Activated naive CD4-positive, alpha-beta T cell treated with anti-CD3 and anti-CD28 coated beads for 36 hours (primary cell): ENCODE results near the gene G6PC1. TPM values are rescaled to one million over a fixed set of nuclear protein-coding genes. Genes with fewer than 3 reads are reported as not detected.
"Not testable (repeated sequence)": the region's sequence is repeated elsewhere in the genome, so short reads cannot be mapped to it uniquely, and the experiment has no call there.

Source experiments
- CTCF ChIA-PET: fragments of 350-600 bp; sonication (Branson Sonifier 250); formaldehyde crosslinking; loops from one replicate; lab custom pipeline; 2021; ENCODE audit warnings: antibody characterized with exemption; lab: Charles Lee
- DNase-seq: peaks from one replicate; pipeline ENCODE4 v3.0.0-alpha.2; 2020
- H3K27ac Mint-ChIP-seq: one replicate; pipeline ENCODE4 v1.8.0; 2021; ENCODE audit warnings: mild to moderate bottlenecking, mixed read lengths
- H3K27me3 Mint-ChIP-seq: one replicate; pipeline ENCODE4 v1.8.0; 2021; ENCODE audit warnings: low read depth, mixed read lengths
- H3K36me3 Mint-ChIP-seq: one replicate; pipeline ENCODE4 v1.8.0; 2021; ENCODE audit warnings: low read depth, mixed read lengths
- H3K4me1 Mint-ChIP-seq: one replicate; pipeline ENCODE4 v1.8.0; 2021; ENCODE audit warnings: low read depth, mixed read lengths
- H3K4me3 Mint-ChIP-seq: one replicate; pipeline ENCODE4 v1.8.0; 2021; ENCODE audit warnings: mild to moderate bottlenecking, moderate library complexity, mixed read lengths
- H3K9me3 Mint-ChIP-seq: one replicate; pipeline ENCODE4 v1.8.0; 2021; ENCODE audit warnings: mixed read lengths
- intact Hi-C: fragments of 100-400 bp; cut with micrococcal nuclease; formaldehyde crosslinking; loops from one replicate; pipeline ENCODE4 v1.15.1; 2023
- total RNA-seq, 2 experiments: library from RNA; stranded (reverse); gene quantifications; one replicate each; pipeline ENCODE4 v1.2.3, GENCODE V29; 2021

The G6PC1 gene
- total RNA-seq, 2 experiments from 2014 or later: not detected

DNA sequence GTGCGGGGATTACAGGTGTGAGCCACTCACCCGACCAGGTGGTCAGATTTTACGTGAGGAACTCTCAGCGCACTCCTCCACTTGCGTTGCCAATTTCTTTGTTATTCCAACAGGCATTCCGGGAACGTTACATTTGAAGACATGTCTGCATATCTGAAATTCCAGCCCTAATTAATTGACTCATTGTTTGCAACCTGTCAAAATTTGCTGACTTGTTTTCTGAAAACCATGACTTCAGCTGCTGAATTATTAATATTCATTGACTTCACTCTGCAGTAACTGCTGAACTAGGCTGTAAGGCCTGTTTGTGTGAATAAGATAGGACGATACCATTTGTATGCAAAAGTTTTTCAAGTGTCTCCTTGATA is 16.6 kb downstream of the G6PC1 start:
- Mint-ChIP-seq H3K27ac (no peak overlapping the region), H3K36me3 (no peaks in the 10 kb centered on the region), H3K9me3 (no peaks in the 10 kb centered on the region), H3K4me3 (no peak overlapping the region), H3K4me1 (no peaks in the 10 kb centered on the region), H3K27me3 (no peaks in the 10 kb centered on the region)
- CTCF ChIA-PET: no interaction called here
- intact Hi-C loops: no loop called here
- DNase-seq: no peak

DNA sequence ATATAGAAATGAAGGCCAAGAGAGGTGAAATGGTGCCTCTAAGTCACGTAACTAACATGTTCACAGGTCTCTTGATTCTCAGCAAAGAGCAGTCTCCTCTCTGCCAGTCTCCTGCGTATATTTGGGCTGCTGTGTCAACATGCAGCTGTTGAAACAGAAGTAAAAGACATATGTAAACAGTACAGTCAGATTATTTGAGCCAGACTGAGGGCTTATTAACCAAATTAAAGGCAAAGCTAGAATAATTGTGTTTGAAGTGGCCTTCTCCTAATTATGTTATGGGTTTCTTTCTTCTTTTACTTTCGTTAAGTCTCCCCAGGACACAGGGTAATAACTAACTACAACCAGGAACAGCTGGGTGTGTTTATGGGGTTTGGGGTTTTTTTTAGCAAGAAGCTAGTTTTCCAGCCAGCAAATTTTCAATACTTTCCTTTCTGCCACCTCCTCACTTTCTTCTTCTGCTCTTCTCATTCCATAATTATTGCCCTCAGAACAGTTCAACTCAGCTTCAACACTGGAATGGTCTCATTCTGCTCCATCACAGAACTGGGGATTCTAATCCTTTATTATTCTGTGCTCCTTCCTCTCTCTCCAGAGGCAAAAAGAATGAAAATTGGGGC is 18.4 kb downstream of the G6PC1 start:
- Mint-ChIP-seq H3K4me1 (no peaks in the 10 kb centered on the region), H3K27ac (no peak overlapping the region), H3K27me3 (no peaks in the 10 kb centered on the region), H3K4me3 (no peak overlapping the region), H3K36me3 (no peaks in the 10 kb centered on the region), H3K9me3 (no peaks in the 10 kb centered on the region)
- DNase-seq: no peak
- CTCF ChIA-PET: interaction anchor here (0.7 kb wide), 1 partner anchor 853 kb away, joined by 3 read pairs; no protein-coding TSS in a partner anchor
- intact Hi-C loops: no loop called here

DNA sequence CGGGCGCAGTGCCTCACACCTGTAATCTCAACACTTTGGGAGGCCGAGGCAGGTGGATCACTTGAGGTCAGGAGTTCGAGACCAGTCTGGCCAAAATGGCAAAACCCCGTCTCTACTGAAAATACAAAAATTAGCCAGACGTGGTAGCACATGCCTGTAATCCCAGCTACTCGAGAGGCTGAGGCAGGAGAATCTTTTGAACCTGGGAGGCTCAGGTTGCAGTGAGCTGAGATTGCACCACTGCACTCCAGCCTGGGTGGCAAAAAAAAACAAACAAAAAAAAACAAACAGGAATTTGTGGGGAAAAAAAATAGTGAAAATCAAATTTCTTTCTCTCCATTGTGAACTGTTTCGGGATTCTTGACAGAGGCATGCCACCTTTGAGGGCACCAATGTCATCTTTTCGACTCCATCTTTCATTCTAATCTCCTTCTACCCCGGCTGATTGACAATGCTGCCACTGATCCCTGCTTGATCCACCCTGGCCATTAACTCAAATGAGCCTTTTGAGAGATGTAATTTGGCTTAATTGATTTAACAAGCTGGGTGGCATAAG is 19.0 kb downstream of the G6PC1 start:
- H3K27me3 Mint-ChIP-seq, intact Hi-C loops, H3K27ac Mint-ChIP-seq, H3K36me3 Mint-ChIP-seq, H3K4me1 Mint-ChIP-seq, DNase-seq, H3K4me3 Mint-ChIP-seq, H3K9me3 Mint-ChIP-seq: not testable (repeated sequence)
- CTCF ChIA-PET: interaction anchor here (1.1 kb wide), 1 partner anchor 9 kb away, joined by 8 read pairs; no protein-coding TSS in a partner anchor

DNA sequence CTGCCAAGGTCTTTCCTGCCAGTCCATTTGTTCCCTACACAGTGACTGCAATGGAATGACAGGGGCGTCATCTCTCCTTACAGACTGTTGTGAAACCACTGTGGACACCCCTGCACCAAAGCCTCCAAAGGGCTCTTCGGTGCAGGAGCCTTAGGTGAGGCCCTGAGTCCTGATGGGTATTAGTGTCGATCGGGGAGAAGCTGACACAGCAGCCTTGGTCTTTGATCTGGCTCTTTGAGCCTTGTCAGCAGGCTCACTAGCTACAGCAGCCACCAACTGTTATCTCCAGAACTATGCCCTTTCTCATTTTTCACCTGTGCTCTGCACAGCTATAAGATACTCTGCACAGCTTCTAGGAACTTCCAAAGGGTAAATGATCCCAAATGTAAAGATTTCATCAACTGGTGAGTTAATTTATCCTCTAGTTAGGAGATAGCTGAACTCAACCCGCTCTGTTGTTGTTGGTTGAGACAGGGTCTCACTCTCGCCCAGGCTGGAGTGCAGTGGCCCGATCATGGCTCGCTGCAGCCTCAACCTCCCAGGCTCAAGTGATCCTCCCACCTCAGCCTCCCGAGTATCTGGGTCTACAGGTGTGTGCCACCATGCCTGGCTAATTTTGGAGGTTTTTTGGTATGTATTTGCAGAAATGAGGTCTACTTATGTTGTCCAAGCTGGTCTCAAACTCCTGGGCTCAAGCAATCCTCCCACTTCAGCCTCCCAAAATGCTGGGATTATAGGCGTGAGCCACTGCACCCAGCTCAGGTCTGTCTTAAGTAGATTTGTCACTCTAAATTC is 19.7 kb downstream of the G6PC1 start:
- DNase-seq: no peak
- no peaks in the 10 kb centered on the region for H3K36me3 Mint-ChIP-seq
- H3K27me3 Mint-ChIP-seq: no peaks in the 10 kb centered on the region
- CTCF ChIA-PET: interaction anchor here (1.1 kb wide), 1 partner anchor 9 kb away, joined by 8 read pairs; no protein-coding TSS in a partner anchor
- H3K4me1 Mint-ChIP-seq: no peaks in the 10 kb centered on the region
- H3K27ac Mint-ChIP-seq: no peak overlapping the region
- intact Hi-C loops: no loop called here
- no peaks in the 10 kb centered on the region for H3K9me3 Mint-ChIP-seq
- no peak overlapping the region for H3K4me3 Mint-ChIP-seq

DNA sequence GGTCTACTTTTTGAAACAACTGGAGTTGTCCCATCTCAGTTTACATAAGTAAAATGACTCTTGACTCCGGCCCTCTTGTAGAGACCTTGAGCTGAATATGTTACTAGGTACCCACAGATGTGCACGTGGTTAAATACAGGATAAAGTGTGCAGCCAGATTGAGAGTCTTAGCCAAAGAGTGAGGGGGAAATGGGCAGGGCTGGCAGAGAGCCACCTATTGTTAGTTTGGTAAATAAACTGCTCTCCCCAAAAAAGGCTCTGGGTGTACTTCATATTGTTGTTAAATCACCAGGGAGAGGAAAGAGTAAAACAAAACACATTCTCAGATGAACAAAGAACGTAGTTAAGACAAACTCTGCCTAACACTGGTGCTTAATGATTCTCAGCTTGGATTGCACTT is 20.3 kb downstream of the G6PC1 start:
- H3K27me3 Mint-ChIP-seq: no peaks in the 10 kb centered on the region
- H3K9me3 Mint-ChIP-seq: no peaks in the 10 kb centered on the region
- no peaks in the 10 kb centered on the region for H3K4me1 Mint-ChIP-seq
- no peaks in the 10 kb centered on the region for H3K36me3 Mint-ChIP-seq
- H3K27ac Mint-ChIP-seq: no peak overlapping the region
- intact Hi-C loops: no loop called here
- DNase-seq: no peak
- no peak overlapping the region for H3K4me3 Mint-ChIP-seq
- CTCF ChIA-PET: no interaction called here

DNA sequence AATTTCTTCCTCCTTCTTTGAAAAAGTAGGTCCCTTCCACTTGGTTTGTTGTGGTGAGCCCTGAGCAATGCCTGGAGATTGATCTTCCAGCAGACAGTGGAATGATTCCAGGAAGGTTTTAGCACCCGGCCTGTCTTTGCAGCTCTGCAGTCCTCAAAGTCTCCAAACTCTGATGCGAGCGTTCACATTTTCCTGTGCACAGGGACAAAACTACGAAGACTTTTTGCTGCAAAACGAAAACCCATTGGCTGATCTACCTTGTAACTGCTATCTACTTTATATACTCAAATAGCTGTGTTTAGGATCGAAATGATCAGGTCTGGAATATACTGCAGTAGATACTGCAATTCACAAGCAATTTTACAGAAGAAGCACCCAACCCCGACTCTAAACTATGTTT is 21.7 kb downstream of the G6PC1 start:
- DNase-seq: no peak
- intact Hi-C loops: no loop called here
- no peak overlapping the region for H3K27ac Mint-ChIP-seq
- H3K9me3 Mint-ChIP-seq: no peaks in the 10 kb centered on the region
- H3K4me3 Mint-ChIP-seq: no peak overlapping the region
- no peaks in the 10 kb centered on the region for H3K27me3 Mint-ChIP-seq
- H3K4me1 Mint-ChIP-seq: no peaks in the 10 kb centered on the region
- CTCF ChIA-PET: no interaction called here
- no peaks in the 10 kb centered on the region for H3K36me3 Mint-ChIP-seq

DNA sequence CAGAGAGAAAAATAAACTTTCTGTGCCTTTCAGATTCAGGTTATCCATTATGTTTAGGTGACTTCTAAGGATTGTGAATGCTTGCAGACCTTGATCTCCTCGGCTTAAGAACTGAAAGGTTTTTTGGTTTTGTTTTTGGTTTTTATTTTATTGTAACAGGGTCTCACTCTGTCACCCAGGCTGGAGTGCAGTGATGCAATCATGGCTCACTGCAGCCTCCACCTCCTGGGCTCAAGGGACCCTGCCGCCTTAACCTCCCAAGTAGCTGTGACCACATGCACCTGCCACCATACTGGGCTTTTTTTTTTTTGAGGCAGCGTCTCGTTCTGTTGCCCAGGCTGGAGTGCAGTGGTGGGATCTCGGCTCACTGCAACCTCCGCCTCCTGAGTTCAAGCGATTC is 22.9 kb downstream of the G6PC1 start:
- H3K9me3 Mint-ChIP-seq, H3K4me3 Mint-ChIP-seq, H3K4me1 Mint-ChIP-seq, intact Hi-C loops, H3K27me3 Mint-ChIP-seq, H3K27ac Mint-ChIP-seq, CTCF ChIA-PET, DNase-seq, H3K36me3 Mint-ChIP-seq: not testable (repeated sequence)

DNA sequence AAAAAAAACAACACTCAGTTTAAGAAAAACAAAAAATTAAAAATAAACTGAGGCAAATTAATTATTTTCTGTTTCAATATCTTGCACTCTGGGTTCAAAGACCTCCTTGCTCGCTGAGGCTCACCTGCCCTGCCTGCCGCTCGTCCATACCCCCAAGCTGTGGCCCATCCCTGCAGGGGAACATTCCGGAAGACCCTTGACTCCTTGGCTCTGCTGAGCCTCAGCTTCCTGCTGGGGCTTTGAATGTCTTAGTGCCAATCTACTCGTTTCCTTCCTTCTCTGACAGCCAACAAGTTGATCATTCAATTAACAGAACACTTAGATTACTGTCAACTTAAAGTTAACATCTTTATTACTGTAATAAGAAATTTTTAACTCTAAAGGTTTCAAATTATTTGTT is 24.3 kb downstream of the G6PC1 start:
- Mint-ChIP-seq H3K27ac (no peak overlapping the region), H3K27me3 (no peaks in the 10 kb centered on the region), H3K36me3 (no peaks in the 10 kb centered on the region), H3K4me3 (no peak overlapping the region), H3K4me1 (peaks cover 8% of the 10 kb centered on the region), H3K9me3 (no peaks in the 10 kb centered on the region)
- CTCF ChIA-PET: no interaction called here
- DNase-seq: no peak
- intact Hi-C loops: loop anchor here (5.0 kb wide), 1 partner anchor 93 kb away; the partner anchor contains the start of gene PSME3

DNA sequence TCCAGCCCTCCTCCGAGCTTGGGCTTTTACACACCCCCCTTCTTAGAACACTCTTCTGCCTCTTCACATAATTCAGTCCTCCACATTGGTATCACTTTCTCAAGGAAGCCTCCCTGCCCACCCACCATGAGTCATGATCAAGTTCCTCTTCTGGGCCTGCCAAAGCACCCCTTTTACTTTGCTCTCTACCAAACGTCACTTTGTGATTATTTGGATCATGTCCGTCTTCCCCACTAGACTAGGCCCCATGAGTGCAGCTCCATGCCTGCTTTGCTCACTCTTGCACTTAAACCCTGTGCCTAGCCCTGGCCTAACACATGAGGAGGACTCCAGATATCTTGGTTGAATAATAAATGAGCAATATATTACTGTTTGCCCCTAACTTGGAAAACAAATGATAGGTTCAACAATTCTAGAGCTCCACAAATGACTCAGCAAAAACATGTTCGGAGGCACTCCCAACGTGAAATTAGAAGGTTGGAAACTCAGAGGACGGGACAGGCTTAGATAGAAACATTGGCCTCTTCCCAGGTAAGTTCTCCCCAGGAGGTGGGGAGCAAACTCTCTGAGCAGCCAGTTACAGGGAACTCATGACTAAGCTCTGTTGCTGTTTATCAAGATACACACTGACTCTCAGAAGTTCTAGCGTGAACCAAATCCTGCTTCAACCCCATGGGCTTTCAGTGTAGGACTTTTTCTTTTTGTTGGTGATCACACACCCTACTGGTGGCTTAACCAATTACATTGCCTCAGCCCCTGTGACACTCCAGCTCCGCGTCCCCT is 28.3 kb downstream of the G6PC1 start:
- Mint-ChIP-seq H3K36me3 (no peaks in the 10 kb centered on the region), H3K4me3 (no peak overlapping the region), H3K27me3 (peaks cover under 1% of the 10 kb centered on the region), H3K4me1 (peaks cover 10% of the 10 kb centered on the region), H3K9me3 (no peaks in the 10 kb centered on the region), H3K27ac (peak overlapping the region; percentile 3)
- CTCF ChIA-PET: interaction anchor here (0.6 to 1.8 kb wide), 6 partner anchors 9 to 487 kb away, joined by 3 to 8 read pairs (median 4); partner anchors contain the start of gene AOC2
- intact Hi-C loops: loop anchor here (1.0 to 5.0 kb wide), 2 partner anchors 97 to 208 kb away; partner anchors contain the start of gene PSME3
- DNase-seq: peak; percentile 40

DNA sequence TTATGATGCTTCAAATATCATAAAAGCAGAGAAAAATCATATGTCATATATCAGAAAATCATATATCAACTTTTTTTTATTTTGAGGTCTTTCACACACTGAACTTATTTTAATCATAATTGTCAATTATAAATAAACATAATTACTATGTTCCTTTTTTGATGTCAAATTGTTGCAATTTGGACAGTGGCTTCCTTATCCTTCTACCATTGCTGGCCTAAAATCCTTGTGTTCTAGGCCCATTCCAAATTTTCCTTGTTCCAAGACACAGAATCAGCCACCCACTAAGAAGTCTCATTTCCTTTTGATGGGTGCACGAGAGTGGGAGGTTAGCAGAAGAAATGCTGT is 28.9 kb downstream of the G6PC1 start:
- H3K4me3 Mint-ChIP-seq: no peak overlapping the region
- H3K27ac Mint-ChIP-seq: no peak overlapping the region
- peaks cover 10% of the 10 kb centered on the region for H3K4me1 Mint-ChIP-seq
- no peaks in the 10 kb centered on the region for H3K36me3 Mint-ChIP-seq
- intact Hi-C loops: loop anchor here (1.0 to 5.0 kb wide), 2 partner anchors 97 to 208 kb away; partner anchors contain the start of gene PSME3
- CTCF ChIA-PET: interaction anchor here (1.1 to 1.8 kb wide), 4 partner anchors 9 to 109 kb away, joined by 3 to 8 read pairs (median 6); partner anchors contain the start of gene AOC2
- H3K27me3 Mint-ChIP-seq: peaks cover 3% of the 10 kb centered on the region
- H3K9me3 Mint-ChIP-seq: no peaks in the 10 kb centered on the region
- DNase-seq: no peak

DNA sequence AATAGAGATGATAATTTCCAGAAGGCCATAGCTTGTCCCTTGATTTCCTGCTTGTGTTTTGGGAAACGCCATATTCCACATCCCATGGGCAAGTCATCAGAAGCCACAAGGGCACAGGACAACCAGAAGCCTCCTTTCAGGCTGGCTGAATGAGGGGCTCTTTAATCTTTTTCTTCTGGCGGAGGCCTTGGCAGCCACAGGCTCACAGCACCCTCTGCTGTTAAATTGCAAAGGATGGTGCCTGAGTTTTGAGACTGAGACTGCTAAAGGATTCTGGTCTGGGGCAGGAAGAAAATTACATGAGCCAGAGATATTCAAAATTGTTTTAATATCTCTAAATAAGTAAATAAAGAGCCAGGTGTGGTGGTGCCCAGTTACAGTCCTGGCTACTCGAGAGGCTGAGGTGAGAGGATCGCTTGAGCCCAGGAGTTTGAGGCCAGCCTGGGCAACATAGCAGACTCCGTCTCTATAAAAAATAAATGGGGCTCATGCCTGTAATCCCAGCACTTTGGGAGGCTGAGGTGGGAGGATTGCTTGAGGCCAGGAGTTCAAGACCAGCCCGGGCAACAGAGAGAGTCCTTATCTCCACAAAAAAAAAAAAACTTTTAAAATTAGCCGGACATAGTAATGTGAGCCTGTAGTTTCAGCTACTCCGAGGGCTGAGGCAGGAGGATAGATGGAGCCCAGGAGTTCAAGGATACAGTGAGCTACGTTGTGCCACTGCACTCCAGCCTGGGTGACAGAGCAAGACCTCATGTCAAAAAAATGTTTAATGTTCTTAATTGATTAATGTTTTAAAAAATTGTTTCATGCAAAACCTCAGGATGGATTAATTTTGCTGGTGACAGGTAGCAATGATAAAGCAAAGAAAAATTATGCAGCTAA is 37.4 kb downstream of the G6PC1 start:
- CTCF ChIA-PET: interaction anchor here (0.5 to 1.0 kb wide), 8 partner anchors 85 to 359 kb away, joined by 3 to 6 read pairs (median 4); partner anchors contain the start of gene BECN1
- no peaks in the 10 kb centered on the region for H3K9me3 Mint-ChIP-seq

More for the DNA sequence above, 37.4 kb downstream of the G6PC1 start:
- Mint-ChIP-seq H3K27ac (no peak overlapping the region), H3K27me3 (peaks cover 3% of the 10 kb centered on the region), H3K4me3 (no peak overlapping the region), H3K36me3 (no peaks in the 10 kb centered on the region), H3K4me1 (no peaks in the 10 kb centered on the region)
- intact Hi-C loops: no loop called here
- DNase-seq: peak; percentile 46
